ENCODE results near the gene PAX3. TPM values are rescaled to one million over a fixed set of nuclear protein-coding genes. Genes with fewer than 3 reads are reported as not detected.

PAX3 gene
- total and polyA plus RNA-seq, 2 of the 13 experiments (the other 11 are each of a cell fraction or from before 2014, with no cell fraction given) = 0.07 TPM; not detected in 1

DNA sequence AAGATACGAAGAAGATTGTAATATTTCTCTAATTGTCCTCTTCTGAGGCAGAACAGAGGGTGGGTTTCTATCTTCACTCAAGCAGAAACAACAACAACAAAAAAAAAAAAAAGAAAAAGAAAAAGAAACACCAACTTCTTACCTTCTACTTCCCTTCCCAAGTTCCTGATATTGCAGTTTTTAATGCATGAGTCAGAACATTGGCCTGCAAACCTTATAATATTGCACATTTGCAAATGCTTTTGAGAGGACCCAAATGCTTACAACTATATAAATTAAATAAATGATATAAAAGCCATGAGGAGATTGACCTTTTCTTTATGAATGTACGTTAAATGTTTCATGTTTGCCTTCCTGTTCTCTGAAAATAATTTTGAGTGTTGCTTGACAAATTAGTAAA, 37.3 kb downstream of the PAX3 start (continued):
- no peak for TF ChIP-seq DMTF1 (CRISPR knock-in tag; IDR thresholded peaks at IDR 0.05)
- no peak for TF ChIP-seq ZNF614 (CRISPR knock-in tag; IDR thresholded peaks at IDR 0.05; ENCODE audit: borderline replicate concordance)
- TF ChIP-seq MYPOP (CRISPR knock-in tag; IDR thresholded peaks at IDR 0.05) = no peak

DNA sequence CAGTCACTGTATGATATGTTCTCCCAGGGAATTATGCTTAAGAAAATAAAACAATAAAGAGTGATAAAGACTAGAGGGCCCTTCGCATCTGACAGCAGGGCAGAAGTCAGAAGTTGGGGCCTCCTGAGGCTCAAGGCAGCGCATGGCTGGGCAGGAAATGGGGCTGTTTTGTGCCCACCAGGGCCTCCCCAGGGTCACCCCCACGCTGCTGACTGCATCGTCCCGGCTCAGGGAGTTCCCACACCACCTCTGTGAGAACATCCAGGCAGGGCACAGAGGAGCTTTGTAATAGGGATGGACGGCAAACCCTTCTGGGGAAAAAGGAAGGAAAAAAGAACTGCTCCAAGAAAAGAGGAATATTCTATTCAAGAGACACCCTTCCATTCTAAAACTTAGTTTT, 41.2 kb downstream of the PAX3 start:
- Histone ChIP-seq H3K36me3 (replicated peaks in 1 of 2; ENCODE audit: control insufficient read depth in 1 of 2, insufficient read depth in 2 of 2, low read length in 2 of 2) (no peaks in the 10 kb centered on the region), H3K27me3 (ENCODE audit: control insufficient read depth in 1 of 2, insufficient read depth in 2 of 2, low read length in 2 of 2) (peaks cover 0 to 8% of the 10 kb centered on the region in 2 experiments; a peak in 4 of 5 replicates), H2AFZ (ENCODE audit: low read length) (no peak overlapping the region), H3K79me2 (ENCODE audit: insufficient read depth, low read length) (no peaks in the 10 kb centered on the region), H3K9me3 (ENCODE audit: low read length) (no peaks in the 10 kb centered on the region), H3K9ac (ENCODE audit: insufficient read depth, low read depth, low read length) (no peak overlapping the region), H4K20me1 (ENCODE audit: insufficient read depth, low read length) (no peaks in the 10 kb centered on the region), H3K4me3 (replicated peaks in 1 of 3; ENCODE audit: insufficient read depth in 1 of 3, low read depth in 2 of 3, low read length in 3 of 3) (no peak overlapping the region), H3K4me1 (ENCODE audit: insufficient read depth, low read length) (no peaks in the 10 kb centered on the region), H3K27ac (ENCODE audit: extremely low read length, insufficient read depth, low read length) (no peak overlapping the region), H3K4me2 (ENCODE audit: low read depth, low read length) (no peak overlapping the region)
- FAIRE-seq (no peak), ATAC-seq (no peak), DNase-seq (ENCODE audit: low spot score) (no peak)
- intact Hi-C loops (cut with micrococcal nuclease; ENCODE audit: unreplicated experiment) (no loop called here), in situ Hi-C loops (cut with HindIII; ENCODE audit: extremely low pct_ligation_motif_present, low pct_unique_long_range_greater_than_20kb) (no loop called here)
- ChIA-PET POLR2A (no interaction called here), CTCF (ENCODE audit: low intra/inter-chr PET ratio, low total read pairs) (no interaction called here)
- 2% methylated on average over 6 of the region's 6 CpGs for WGBS (ENCODE audit: low lambda C conversion rate)
- no TSS peak for BruUV-seq (replicated peaks)
- no peak for TF ChIP-seq SIN3A (IDR thresholded peaks at IDR 0.05; ENCODE audit: borderline replicate concordance, low read depth, low read length)
- TF ChIP-seq IRX3 (CRISPR knock-in tag; IDR thresholded peaks at IDR 0.05; ENCODE audit: borderline replicate concordance, low read depth) = no peak
- TF ChIP-seq ARNT (IDR thresholded peaks at IDR 0.05) = no peak
- no peak for TF ChIP-seq RORA (CRISPR knock-in tag; IDR thresholded peaks at IDR 0.05)
- TF ChIP-seq, protein P1, sequence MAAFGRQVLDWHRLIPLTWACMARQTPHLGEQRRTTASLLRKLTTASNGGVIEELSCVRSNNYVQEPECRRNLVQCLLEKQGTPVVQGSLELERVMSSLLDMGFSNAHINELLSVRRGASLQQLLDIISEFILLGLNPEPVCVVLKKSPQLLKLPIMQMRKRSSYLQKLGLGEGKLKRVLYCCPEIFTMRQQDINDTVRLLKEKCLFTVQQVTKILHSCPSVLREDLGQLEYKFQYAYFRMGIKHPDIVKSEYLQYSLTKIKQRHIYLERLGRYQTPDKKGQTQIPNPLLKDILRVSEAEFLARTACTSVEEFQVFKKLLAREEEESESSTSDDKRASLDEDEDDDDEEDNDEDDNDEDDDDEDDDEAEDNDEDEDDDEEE (CRISPR knock-in tag; IDR thresholded peaks at IDR 0.05) = no peak
- no peak for TF ChIP-seq KLF9 (CRISPR knock-in tag; IDR thresholded peaks at IDR 0.05; ENCODE audit: low read depth)
- no peak for TF ChIP-seq ZNF274 (CRISPR knock-in tag; IDR thresholded peaks at IDR 0.05)
- no peak for TF ChIP-seq BHLHE40 (IDR thresholded peaks at IDR 0.05; ENCODE audit: low read length)
- TF ChIP-seq CENPT (CRISPR knock-in tag; IDR thresholded peaks at IDR 0.05; ENCODE audit: low read depth) = no peak
- TF ChIP-seq HNRNPLL (IDR thresholded peaks at IDR 0.05; ENCODE audit: low read depth, low read length, poor library complexity, severe bottlenecking) = no peak
- TF ChIP-seq JDP2 (CRISPR knock-in tag; IDR thresholded peaks at IDR 0.05; ENCODE audit: borderline replicate concordance) = no peak
- TF ChIP-seq RFXANK (CRISPR knock-in tag; IDR thresholded peaks at IDR 0.05) = no peak
- no peak for TF ChIP-seq ZNF562 (CRISPR knock-in tag; IDR thresholded peaks at IDR 0.05; ENCODE audit: borderline replicate concordance)
- no peak for TF ChIP-seq ZNF704 (CRISPR knock-in tag; IDR thresholded peaks at IDR 0.05; ENCODE audit: borderline replicate concordance)
- TF ChIP-seq BRD4 (CRISPR knock-in tag; IDR thresholded peaks at IDR 0.05) = no peak
